Heart left ventricle (tissue), 13 donors: Measurements from ENCODE around the gene PACS2.

Experiments used
- POLR2A ChIP-seq, 2 donors: fragments of 450-650 bp; IDR thresholded peaks; one replicate each; pipeline ENCODE4 v1.6.1; 2017; ENCODE audit warnings: antibody characterized with exemption in 2 of 2, mild to moderate bottlenecking in 2 of 2, moderate library complexity in 2 of 2
- TF ChIP-seq, protein P1 (sequence below), 12 donors: fragments of 200-600 bp; sonication (generic) in 4 of 12; IDR thresholded peaks; one replicate each; pipeline versions ENCODE4 v1.5.0 to v1.8.0; 2018 to 2022; ENCODE audit warnings: antibody characterized with exemption in 12 of 12, mild to moderate bottlenecking in 5 of 12
- donor health status: ischemic (EF 13 %, LVEDD 7.1; RV severe dilation, severe dysfunction).
- donor health status: DM: no; HTN: yes; CAD: no.
- donor health status: DM: no; HTN: no; CAD: no.
- donor health status: ischemic (EF 25% LVEDD 6.9; RV normal size, moderate dysfunction).
- donor health status: ischemic (EF 25% LVEDD 5.7; RV mildly dilated, moderate dysfunction).
- donor health status: ischemic (EF 35%, LVEDD 5.7; RV mildly dilated, moderate dysfunction).
- donor health status: nonischemic (EF 11% LVEDD 7.7; RV severe dilation, severe dysfunction).
- donor health status: DM: yes; HTN: yes; CAD: no.
- donor health status: PGD.
- donor health status: ischemic (EF 29% LVEDD 5.4; RV normal size, mild dysfunction).
- donor health status: nonischemic (EF 23%, LVEDD 6.1; RV moderate dilation, normal function).

- TF ChIP-seq, protein P1, sequence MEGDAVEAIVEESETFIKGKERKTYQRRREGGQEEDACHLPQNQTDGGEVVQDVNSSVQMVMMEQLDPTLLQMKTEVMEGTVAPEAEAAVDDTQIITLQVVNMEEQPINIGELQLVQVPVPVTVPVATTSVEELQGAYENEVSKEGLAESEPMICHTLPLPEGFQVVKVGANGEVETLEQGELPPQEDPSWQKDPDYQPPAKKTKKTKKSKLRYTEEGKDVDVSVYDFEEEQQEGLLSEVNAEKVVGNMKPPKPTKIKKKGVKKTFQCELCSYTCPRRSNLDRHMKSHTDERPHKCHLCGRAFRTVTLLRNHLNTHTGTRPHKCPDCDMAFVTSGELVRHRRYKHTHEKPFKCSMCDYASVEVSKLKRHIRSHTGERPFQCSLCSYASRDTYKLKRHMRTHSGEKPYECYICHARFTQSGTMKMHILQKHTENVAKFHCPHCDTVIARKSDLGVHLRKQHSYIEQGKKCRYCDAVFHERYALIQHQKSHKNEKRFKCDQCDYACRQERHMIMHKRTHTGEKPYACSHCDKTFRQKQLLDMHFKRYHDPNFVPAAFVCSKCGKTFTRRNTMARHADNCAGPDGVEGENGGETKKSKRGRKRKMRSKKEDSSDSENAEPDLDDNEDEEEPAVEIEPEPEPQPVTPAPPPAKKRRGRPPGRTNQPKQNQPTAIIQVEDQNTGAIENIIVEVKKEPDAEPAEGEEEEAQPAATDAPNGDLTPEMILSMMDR (IDR thresholded peaks at IDR 0.05): no peak
- TF ChIP-seq POLR2A (IDR thresholded peaks at IDR 0.05): no peak
Observed at GRCh38 chr14:105374389-105374788, 59.8 kb downstream of the PACS2 start.
